ENCODE results near the gene BRPF1.

The BRPF1 gene

GRCh38 chr3:9731206-9732079 lies at the start of gene BRPF1:
TSS of gene BRPF1 (plus strand) at chr3:9731735. CDS start at chr3:9734141, 2,406 bp downstream.
- no peak for TF ChIP-seq ZNF274 (IDR thresholded peaks at IDR 0.05; ENCODE audit: low read depth, low read length)
- H3K4me3 ChIP-seq (ENCODE audit: low read length) = peak within 1 kb of the TSS; percentile 89

GRCh38 chr3:9682096-9682495 lies 49.4 kb upstream of the BRPF1 start:
- no peak overlapping the region for H3K4me3 ChIP-seq (ENCODE audit: low read length)
- no peak for TF ChIP-seq ZNF274 (IDR thresholded peaks at IDR 0.05; ENCODE audit: low read depth, low read length)

- H3K4me3 ChIP-seq (ENCODE audit: low read length) = no peak overlapping the region
- no peak for TF ChIP-seq ZNF274 (IDR thresholded peaks at IDR 0.05; ENCODE audit: low read depth, low read length)
Observed at GRCh38 chr3:9683426-9683825, 48.1 kb upstream of the BRPF1 start.

GRCh38 chr3:9685216-9686049 lies 46.1 kb upstream of the BRPF1 start:
- no peak for TF ChIP-seq ZNF274 (IDR thresholded peaks at IDR 0.05; ENCODE audit: low read depth, low read length)
- no peak overlapping the region for H3K4me3 ChIP-seq (ENCODE audit: low read length)

- H3K4me3 ChIP-seq (ENCODE audit: low read length) = no peak overlapping the region
- no peak for TF ChIP-seq ZNF274 (IDR thresholded peaks at IDR 0.05; ENCODE audit: low read depth, low read length)
Observed at GRCh38 chr3:9686050-9686550, 45.4 kb upstream of the BRPF1 start.

GRCh38 chr3:9686703-9687102 lies 44.8 kb upstream of the BRPF1 start:
- no peak for TF ChIP-seq ZNF274 (IDR thresholded peaks at IDR 0.05; ENCODE audit: low read depth, low read length)
- H3K4me3 ChIP-seq (ENCODE audit: low read length) = no peak overlapping the region

GRCh38 chr3:9687514-9687913 lies 44.0 kb upstream of the BRPF1 start:
- no peak overlapping the region for H3K4me3 ChIP-seq (ENCODE audit: low read length)
- no peak for TF ChIP-seq ZNF274 (IDR thresholded peaks at IDR 0.05; ENCODE audit: low read depth, low read length)

GRCh38 chr3:9688961-9689360 lies 42.6 kb upstream of the BRPF1 start:
- H3K4me3 ChIP-seq (ENCODE audit: low read length) = no peak overlapping the region
- TF ChIP-seq ZNF274 (IDR thresholded peaks at IDR 0.05; ENCODE audit: low read depth, low read length) = no peak

- no peak overlapping the region for H3K4me3 ChIP-seq (ENCODE audit: low read length)
- no peak for TF ChIP-seq ZNF274 (IDR thresholded peaks at IDR 0.05; ENCODE audit: low read depth, low read length)
Observed at GRCh38 chr3:9689757-9690156, 41.8 kb upstream of the BRPF1 start.

- TF ChIP-seq ZNF274 (IDR thresholded peaks at IDR 0.05; ENCODE audit: low read depth, low read length) = no peak
- no peak overlapping the region for H3K4me3 ChIP-seq (ENCODE audit: low read length)
Observed at GRCh38 chr3:9690451-9691450, 40.8 kb upstream of the BRPF1 start.

- H3K4me3 ChIP-seq (ENCODE audit: low read length) = no peak overlapping the region
- TF ChIP-seq ZNF274 (IDR thresholded peaks at IDR 0.05; ENCODE audit: low read depth, low read length) = no peak
Observed at GRCh38 chr3:9691636-9692035, 39.9 kb upstream of the BRPF1 start.

- H3K4me3 ChIP-seq (ENCODE audit: low read length) = no peak overlapping the region
- no peak for TF ChIP-seq ZNF274 (IDR thresholded peaks at IDR 0.05; ENCODE audit: low read depth, low read length)
Observed at GRCh38 chr3:9692416-9692815, 39.1 kb upstream of the BRPF1 start.

GRCh38 chr3:9695345-9695744 lies 36.2 kb upstream of the BRPF1 start:
- TF ChIP-seq ZNF274 (IDR thresholded peaks at IDR 0.05; ENCODE audit: low read depth, low read length) = no peak
- no peak overlapping the region for H3K4me3 ChIP-seq (ENCODE audit: low read length)
